GM18499 (cell line): ENCODE results near the gene ADAM22.

Experiments
- ATAC-seq: cut with Tn5 transposase; IDR thresholded peaks from one replicate; pipeline ENCODE4 v1.9.1; 2021; ENCODE audit warnings: moderate number of reproducible peaks; ENCODE audit not compliant: insufficient read depth, unreplicated experiment

Gene ADAM22

GRCh38 chr7:88027724-88028123, 93.7 kb downstream of the ADAM22 start:
- no peak for ATAC-seq

GRCh38 chr7:88034083-88034695, 100.1 kb downstream of the ADAM22 start:
- no peak for ATAC-seq

GRCh38 chr7:88037050-88037449, 103.0 kb downstream of the ADAM22 start:
- ATAC-seq: no peak

- no peak for ATAC-seq
Observed at GRCh38 chr7:88040694-88041093, 106.6 kb downstream of the ADAM22 start.

- no peak for ATAC-seq
Observed at GRCh38 chr7:88041583-88041982, 107.5 kb downstream of the ADAM22 start.

- no peak for ATAC-seq
Observed at GRCh38 chr7:88042157-88042556, 108.1 kb downstream of the ADAM22 start.

GRCh38 chr7:88042803-88043202, 108.8 kb downstream of the ADAM22 start:
- ATAC-seq: no peak

GRCh38 chr7:88044069-88044468, 110.0 kb downstream of the ADAM22 start:
- ATAC-seq: no peak

GRCh38 chr7:88046839-88047573, 113.0 kb downstream of the ADAM22 start:
- no peak for ATAC-seq

GRCh38 chr7:88057655-88058054, 123.6 kb downstream of the ADAM22 start:
- no peak for ATAC-seq

- no peak for ATAC-seq
Observed at GRCh38 chr7:88062238-88062637, 128.2 kb downstream of the ADAM22 start.

GRCh38 chr7:88069093-88069492, 135.0 kb downstream of the ADAM22 start:
- ATAC-seq: no peak

- ATAC-seq: no peak
Observed at GRCh38 chr7:88071994-88072714, 138.1 kb downstream of the ADAM22 start.

- ATAC-seq: no peak
Observed at GRCh38 chr7:88072715-88073055, 138.6 kb downstream of the ADAM22 start.

GRCh38 chr7:88073626-88074025, 139.6 kb downstream of the ADAM22 start:
- no peak for ATAC-seq

GRCh38 chr7:88075216-88075615, 141.2 kb downstream of the ADAM22 start:
- ATAC-seq: no peak

- no peak for ATAC-seq
Observed at GRCh38 chr7:88083883-88084282, 149.8 kb downstream of the ADAM22 start.

GRCh38 chr7:88089561-88089960, 155.5 kb downstream of the ADAM22 start:
- ATAC-seq: no peak

GRCh38 chr7:88090240-88090639, 156.2 kb downstream of the ADAM22 start:
- no peak for ATAC-seq

- ATAC-seq: no peak
Observed at GRCh38 chr7:88090671-88091070, 156.6 kb downstream of the ADAM22 start.

- ATAC-seq: no peak
Observed at GRCh38 chr7:88091988-88092675, 158.1 kb downstream of the ADAM22 start.
